GM18873 (cell line): Measurements from ENCODE around the gene RAB3IP.
"Not testable (repeated sequence)": the region's sequence is repeated elsewhere in the genome, so short reads cannot be mapped to it uniquely, and the experiment has no call there.

Experiments
- ATAC-seq: cut with Tn5 transposase; IDR thresholded peaks from one replicate; pipeline ENCODE4 v1.9.1; 2021; ENCODE audit warnings: mild to moderate bottlenecking, moderate library complexity, moderate number of reproducible peaks; ENCODE audit not compliant: unreplicated experiment, low FRiP score

RAB3IP gene

DNA sequence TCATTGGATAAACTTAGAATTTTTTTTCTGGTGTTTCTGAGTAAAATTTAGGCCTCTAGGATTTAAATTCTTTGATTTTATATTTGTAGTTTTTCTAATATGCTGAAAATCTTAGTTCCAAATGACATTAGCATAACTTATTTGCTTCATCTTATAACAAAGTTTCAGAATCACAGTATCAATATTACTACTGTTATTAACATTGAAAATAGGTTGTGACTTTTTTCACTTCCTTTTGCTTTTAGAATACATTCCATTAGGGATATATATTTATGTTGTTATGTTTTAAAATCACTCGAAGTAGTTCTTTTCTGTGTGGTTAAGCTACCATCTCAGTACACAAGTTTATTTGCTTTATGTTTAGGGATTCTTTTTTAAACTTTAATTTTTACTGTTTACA lies 12.8 kb downstream of the RAB3IP start:
- ATAC-seq, result no peak

DNA sequence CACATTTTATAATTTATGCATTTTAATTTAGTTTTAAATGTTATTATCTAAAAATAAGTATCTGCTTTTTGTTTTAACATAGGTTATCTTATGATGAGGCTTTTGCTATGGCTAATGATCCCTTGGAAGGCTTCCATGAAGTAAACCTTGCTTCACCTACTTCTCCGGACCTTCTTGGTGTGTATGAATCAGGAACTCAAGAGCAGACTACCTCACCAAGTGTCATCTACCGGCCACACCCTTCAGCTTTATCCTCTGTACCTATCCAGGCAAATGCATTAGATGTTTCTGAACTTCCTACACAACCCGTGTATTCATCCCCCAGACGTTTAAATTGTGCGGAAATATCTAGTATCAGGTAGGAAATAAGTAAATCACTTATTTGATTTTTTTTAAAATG lies 16.6 kb downstream of the RAB3IP start:
- ATAC-seq, result no peak

DNA sequence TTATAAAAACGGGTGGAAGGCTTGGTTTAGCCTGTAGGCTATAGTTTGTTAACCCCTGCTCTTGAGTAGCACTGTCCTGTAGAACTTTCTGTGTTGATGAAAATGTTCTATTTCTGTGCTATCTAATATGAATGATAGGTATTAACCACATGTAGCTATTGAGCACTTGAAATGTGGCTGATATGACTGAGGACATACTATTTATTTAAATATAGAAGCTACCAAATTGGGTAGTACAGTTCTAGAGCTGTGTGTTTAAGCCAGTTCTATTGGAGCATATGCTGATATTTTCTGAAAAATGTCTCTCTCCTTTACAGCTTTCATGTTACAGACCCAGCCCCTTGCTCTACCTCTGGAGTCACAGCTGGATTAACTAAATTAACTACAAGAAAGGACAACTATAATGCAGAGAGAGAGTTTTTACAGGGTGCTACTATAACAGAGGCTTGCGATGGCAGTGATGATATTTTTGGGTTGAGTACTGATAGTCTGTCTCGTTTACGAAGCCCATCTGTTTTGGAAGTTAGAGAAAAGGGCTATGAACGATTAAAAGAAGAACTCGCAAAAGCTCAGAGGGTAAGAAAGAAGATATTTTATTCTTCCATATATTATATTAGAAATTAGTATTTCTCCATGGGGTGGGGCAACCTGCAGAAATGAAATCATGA lies 17.6 kb downstream of the RAB3IP start:
- no peak for ATAC-seq

DNA sequence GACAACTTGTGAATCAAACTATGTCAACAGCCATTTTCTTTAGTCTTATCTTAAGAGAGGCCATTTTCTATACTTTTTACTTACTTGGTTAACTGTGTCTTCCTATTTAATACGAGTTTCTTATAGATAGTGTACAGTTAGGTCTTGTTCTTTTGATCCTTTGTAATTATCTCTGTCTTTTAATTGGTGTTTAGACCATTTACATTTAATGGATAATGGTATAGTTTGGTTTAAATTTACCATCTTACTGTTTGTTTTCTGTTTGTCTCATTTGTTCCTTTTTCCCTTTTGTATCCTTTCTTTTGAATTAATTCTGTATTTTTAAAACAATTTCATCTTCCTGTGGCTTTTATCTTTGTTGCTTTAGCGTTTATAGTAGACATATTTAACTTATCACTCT lies 19.4 kb downstream of the RAB3IP start:
- ATAC-seq, result no peak

DNA sequence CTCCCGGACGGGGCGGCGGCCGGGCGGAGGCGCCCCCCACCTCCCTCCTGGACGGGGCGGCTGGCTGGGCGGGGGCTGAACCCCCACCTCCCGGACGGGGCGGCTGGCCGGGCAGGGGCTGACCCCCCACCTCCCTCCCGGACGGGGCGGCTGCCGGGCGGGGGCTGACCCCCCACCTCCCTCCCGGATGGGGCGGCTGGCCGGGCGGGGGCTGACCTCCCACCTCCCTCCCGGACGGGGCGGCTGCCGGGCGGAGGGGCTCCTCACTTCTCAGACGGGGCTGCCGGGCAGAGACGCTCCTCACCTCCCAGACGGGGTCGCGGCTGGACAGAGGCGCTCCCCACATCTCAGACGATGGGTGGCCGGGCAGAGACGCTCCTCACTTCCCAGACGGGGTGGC lies 20.9 kb downstream of the RAB3IP start:
- ATAC-seq, result not testable (repeated sequence)

DNA sequence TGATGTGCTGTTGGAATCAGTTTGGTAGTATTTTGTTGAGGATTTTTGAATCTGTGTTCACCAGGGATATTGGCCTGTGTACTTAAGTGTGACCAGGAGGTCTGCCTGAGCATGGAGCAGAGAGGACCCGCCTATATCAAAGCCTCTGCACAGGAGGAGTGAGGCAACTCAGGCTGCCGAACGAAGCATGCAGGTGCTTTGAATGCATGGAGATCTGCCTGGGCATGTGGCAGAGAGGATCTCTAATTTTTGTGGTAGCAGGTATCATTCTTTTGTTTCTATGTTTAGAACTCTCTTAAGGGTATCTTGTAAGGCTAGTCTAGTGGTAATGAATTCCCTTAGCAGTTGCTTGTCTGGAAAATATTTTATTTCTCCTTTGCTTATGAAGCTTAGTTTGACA lies 26.9 kb downstream of the RAB3IP start:
- ATAC-seq, result no peak

DNA sequence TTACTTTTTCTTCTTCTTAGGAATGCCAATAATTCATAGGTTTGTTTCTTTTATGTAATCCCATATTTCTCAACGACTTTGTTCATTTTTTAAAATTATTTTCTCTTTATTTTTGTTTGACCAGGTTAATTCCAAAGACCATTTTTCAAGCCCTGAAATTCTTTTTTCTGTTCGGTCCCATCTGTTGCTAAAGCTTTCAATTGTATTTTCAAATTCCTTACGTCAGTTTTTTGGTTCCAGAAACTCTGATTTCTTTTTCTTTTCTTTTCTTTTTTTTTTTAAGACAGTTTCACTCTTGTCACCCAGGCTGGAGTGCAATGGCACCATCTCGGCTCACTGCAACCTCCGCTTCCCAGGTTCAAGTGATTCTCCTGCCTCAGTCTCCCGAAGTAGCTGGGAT lies 27.6 kb downstream of the RAB3IP start:
- no peak for ATAC-seq

DNA sequence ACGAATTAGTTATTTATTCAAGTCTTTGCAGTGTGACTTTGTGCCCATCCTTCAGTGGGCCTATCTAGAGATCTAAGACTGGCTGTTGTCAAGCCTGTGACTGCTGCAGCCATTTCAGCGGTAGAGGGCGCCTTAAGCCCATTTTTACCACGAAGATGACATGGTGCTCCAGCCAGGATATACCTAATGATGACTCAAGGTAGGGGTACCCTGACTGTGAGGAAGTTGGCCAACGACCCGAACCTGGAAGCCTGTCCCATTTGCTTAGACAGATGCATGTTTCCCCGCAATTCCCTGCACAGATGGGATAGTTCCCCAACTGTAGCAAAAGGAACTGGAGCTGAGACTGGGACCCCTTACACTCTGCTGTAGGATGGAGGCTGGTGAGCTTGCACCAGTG lies 41.3 kb downstream of the RAB3IP start:
- no peak for ATAC-seq

DNA sequence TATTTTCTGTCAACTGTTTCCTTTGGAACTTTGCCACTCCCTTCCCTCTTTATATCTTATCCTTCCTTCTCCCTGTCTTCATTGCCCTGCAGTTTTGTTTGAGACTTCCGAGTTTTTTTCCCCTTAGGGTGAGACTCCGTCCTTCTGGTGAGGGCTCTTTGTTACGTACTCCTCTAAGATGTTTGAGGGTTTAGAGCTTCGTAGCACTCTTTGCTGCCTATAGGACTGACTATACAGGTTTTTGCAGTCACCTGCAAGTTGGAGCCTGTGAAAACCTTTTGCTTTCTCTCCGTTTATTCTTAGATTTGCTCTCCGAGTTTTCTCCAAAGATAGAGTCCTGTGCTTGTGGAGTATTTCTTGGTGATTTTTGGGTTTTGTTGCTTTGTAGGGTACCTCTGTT lies 44.7 kb downstream of the RAB3IP start:
- ATAC-seq, result no peak

DNA sequence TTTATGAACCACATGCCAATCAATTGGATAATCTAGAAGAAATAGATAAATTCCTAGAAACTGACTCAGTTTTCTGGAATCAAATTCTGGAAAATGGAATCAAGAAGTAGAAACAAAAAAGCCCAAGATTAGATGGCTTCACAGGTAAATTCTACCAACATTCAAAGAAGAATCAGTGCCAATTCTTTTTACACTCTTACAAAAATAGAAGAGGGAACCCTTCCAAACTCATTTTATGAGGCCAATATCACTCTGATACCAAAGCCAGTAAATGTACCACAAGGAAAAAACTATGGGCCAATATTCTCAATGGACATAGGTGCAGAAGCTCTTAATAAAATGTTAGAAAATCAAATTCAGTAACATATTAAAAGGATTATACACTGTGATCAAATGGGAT lies 50.7 kb downstream of the RAB3IP start:
- ATAC-seq, result no peak

DNA sequence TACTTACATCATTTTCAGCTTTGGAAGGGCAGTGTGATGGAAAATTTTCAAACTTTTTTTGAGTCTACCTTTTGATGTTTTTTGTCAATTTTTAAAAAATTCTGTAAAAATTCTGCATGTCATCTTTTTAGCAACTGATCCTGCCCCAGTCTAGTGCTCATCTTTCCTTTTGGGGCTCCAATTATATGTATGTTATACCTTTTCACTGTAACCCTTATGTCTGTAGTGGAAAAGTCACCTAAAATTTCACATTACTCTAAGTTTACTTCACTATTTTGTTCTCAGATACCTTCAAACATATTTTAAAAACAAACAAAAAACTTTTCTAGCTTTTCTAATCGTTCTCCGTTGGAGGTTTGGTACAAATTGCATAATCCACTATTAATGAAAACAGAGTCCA lies 53.9 kb downstream of the RAB3IP start:
- no peak for ATAC-seq

DNA sequence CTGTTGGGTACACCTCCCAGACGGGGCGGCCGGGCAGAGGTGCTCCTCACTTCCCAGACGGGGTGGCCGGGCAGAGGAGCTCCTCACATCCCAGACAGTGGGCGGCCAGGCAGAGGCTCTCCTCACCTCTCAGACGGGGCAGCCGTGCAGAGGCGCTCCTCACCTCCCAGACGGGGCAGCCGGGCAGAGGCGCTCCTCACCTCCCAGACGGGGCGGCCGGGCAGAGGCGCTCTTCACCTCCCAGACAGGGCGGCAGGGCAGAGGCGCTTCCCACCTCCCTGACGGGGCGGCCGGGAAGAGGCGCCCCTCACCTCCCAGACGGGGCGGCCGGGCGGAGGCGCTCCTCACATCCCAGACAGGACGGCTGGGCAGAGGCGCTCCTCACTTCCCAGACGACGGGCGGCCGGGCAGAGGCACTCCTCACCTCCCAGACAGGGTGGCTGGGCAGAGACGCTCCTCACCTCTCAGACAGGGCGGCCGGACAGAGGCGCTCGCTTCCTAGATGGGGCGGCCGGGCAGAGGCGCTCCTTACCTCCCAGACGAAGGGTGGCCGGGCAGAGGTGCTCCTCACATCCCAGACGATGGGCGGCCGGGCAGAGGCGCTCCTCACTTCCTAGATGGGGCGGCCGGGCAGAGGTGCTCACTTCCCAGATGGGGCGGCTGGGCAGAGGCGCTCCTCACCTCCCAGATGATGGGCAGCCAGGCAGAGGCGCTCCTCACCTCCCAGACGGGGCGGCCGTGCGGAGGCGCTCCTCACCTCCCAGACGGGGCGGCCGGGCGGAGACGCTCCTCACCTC lies 68.6 kb downstream of the RAB3IP start:
- ATAC-seq, result not testable (repeated sequence)

DNA sequence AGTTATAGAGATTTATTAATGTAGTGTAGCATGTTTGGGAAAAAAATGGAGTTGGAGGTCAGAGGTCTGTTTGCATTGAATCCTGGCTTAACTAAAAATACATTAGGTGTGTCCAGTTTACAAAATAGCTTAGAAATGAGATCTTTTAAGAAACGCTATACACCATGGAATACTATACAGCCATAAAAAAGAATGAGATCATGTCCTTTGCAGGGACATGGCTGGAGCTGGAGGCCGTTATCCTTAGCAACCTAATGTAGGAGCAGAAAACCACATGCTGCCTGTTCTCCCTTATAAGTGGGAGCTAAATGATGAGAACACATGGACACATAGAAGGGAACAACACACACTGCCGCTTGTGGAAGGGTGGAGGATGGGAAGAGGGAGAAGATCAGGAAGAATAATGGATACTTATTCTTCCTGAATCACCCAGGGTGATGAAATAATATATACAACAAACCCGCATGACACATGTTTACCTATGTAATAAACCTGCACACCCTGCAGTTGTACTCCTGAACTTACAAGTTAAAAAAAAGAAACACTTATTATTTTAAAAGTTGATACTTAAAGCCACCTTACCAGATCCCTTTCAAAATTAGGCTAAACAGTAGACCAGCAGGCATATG lies 72.3 kb downstream of the RAB3IP start:
- no peak for ATAC-seq

DNA sequence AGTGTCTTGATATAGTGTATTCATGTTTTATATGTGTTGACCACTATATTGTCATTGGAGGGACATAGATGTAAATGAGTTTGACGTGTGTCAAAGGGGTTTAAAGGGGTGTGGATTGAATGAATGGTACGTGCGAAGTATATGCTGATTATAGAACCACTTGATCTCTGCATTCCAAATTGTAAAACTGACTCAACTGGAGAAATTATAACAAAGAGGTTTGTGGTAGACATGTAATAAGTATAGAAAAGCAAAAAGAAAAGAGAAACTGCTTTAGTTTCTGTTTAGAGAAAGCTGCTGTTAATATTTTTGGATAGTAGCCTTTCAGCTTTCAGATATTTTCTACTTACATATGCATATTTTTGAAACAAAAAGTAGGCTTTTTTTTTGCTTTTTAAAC lies 77.4 kb downstream of the RAB3IP start:
- ATAC-seq, result no peak

DNA sequence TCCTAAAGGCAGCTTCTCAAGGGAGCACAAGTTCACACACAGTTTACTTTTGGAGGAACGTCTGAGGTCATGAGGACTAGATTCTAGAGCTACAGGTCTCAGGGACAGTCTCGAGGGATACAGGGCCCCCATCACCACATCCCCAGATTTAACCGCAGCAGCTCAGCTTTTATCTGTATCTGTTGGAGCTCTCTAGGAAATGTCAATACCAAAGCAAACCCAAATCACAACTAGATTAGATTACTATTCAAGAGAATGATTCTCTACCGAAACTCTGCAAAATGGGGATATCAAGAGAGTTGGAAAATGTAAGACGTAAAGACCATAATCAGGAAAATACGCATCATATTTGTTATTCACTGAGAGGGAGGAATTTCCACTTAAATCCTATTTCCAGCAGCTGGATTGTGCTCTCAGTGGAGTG lies 82.4 kb downstream of the RAB3IP start:
- no peak for ATAC-seq

DNA sequence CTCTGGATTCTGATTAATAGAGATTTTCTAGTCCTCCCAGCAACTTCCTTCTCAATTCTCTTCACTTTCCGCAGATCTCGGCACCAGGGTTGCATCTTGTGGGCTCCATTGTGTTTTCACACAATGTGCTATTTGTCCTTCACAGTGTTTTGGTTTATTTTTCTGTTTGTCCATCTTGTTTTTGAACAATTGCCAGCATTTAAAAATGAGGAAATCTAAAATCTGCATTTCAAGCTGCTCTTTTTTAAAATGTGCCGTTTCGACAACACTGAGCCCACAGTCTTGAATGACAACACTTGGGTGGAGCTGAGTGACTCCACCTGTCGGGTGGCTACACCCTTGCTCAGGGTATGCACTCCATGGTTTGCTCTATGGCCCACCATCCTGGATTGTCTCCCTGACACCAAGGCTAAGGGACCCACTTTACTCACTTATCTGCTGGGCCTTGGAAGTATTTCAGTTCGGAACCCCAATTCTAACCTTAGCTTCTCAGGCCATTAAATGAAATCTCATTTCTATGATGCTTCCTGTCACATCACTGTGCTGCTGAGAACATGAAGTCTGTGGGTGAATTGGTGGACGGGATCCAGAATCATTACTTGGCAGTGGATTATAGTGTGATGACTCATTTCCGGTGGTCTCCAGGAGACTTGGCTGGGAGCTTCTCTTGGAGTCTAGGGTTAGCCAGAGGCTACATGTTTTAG lies 82.9 kb downstream of the RAB3IP start:
- no peak for ATAC-seq

DNA sequence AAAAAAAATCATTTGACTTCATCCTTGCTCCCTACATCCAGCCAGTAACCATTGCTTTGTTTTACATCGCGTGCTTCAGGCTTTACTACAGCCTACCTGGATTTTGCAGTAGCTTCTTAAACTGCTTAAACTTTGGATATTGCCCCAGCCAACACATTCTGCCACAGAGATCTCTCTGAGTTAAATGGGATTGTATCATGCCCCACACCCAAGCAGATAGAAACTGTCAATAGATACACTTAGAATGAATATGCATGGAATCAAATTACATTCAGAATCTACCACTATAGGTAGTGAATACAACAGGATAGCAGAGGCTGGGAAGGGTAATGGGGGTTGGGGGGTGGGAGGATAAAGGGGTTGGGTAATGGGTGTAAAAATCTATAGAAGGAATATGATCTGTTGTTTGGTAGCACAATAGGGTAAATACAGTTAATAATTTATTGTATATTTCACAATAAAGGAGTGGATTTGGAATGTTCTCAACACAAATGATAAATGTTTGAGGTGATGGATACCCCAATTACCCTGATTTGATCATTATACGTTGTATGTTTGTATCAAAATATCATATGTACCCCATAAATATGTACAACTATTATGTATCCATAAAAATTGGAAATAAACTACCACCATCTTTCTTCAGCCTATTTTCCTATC lies 83.7 kb downstream of the RAB3IP start:
- ATAC-seq, result no peak

DNA sequence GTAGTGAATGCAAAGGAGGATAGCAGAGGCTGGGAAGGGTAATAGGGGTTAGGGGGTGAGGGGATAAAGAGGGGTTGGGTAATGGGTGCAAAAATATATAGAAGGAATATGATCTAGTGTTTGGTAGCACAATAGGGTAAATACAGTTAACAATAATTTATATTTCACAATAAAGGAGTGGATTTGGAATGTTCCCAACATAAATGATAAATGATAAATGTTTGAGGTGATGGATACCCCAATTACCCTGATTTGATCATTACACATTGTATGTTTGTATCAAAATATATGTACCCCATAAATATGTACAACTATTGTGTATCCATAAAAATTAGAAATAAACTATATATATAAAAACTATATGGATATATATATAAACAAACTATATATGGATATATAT lies 85.4 kb downstream of the RAB3IP start:
- ATAC-seq, result no peak

DNA sequence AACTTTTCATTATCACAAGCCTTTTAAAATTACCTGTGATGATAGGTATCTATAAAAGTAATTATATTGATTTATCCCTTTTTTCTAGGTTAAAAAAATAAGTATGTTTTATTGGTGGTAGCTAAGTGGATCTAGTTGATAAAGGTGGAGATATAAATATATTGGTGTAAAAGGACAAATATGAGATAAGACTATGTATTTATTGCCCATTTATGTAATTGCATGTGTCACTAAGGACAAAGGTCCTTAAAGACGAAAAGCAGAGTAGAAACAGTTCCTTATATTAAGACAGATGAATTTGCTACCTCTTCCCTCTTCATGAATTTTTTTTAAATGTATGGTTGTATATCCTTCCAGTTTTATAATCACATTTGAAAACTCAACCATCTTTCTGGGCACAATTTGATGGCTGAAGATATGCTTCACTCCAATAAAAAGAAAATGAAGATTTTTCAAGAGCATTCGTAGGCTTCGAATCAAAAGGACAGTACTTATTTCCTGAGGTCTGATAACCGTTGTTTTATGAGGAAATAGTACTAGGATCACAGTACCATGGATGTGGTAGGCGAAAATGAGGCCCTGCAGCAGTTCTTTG lies 86.4 kb downstream of the RAB3IP start, which contains the start of gene MYRFL:
Gene MYRFL, plus strand, starts transcription at position 262 of the 595 bp plus-strand sequence. Its CDS starts 291 bp downstream, at position 553.
- no peak for ATAC-seq

DNA sequence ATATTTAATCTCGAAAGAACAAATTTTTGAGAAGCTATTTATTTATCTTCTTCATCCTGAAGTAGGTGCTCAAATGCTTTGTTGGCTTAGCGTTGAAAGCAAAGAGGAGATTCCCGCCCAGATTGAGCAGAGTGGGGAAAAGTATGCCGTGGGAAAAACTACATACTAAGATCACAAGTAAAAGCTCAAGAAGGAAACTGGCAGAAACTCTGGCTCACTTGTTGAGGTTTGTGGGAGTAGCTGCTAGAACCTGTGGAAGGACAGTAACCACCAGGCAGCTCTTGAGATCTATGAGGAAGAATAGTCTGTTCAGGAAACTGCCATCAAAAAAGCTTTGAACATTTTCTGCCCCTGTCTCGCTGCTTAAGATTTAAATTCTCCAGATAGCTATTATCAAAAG lies 90.2 kb downstream of the RAB3IP start:
- ATAC-seq, result no peak
